ENCODE measurements around the gene APOBR.
"Not testable (repeated sequence)": the region's sequence is repeated elsewhere in the genome, so short reads cannot be mapped to it uniquely, and the experiment has no call there.

Gene APOBR, protein sequence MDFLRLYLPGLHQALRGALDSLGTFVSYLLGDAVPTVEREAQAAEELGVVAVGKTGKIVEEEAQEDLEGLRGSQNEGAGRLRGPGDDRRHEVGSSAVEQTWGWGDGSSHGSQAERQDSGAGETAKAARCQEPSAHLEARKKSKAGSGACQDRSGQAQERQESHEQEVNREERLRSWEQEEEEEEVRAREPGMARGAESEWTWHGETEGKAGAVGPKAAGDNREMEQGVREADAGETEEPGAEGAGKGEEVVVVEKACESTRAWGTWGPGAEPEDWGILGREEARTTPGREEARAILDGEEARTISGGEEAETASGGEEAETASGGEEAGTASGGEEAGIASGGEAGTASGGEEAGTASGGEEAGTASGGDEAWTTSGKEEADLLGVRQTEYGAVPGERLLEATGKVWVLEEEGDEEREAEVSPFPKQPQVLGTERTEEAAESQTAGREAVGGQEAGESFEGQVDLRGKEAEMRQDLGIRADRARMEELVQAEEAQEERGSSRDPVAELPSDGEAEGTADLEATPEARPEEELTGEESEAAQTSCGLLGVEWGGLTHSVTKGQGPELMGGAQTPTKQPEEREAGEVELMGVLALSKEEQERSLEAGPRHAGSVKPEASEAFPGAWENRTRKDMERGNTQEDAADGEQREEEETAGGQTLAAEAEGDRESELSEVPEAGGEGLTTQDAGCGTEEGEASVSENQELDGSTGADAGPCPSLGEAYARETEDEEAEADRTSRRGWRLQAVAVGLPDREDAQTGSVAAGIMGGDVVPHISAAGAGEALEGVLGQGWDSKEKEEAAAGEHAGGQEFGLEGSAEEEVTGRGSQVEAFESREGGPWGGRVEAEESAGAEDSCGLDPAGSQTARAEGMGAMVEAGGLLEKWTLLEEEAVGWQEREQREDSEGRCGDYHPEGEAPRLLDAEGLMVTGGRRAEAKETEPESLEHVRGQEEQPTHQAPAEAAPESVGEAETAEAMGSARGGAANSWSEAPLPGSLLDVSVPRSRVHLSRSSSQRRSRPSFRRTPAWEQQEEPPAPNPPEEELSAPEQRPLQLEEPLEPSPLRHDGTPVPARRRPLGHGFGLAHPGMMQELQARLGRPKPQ

DNA sequence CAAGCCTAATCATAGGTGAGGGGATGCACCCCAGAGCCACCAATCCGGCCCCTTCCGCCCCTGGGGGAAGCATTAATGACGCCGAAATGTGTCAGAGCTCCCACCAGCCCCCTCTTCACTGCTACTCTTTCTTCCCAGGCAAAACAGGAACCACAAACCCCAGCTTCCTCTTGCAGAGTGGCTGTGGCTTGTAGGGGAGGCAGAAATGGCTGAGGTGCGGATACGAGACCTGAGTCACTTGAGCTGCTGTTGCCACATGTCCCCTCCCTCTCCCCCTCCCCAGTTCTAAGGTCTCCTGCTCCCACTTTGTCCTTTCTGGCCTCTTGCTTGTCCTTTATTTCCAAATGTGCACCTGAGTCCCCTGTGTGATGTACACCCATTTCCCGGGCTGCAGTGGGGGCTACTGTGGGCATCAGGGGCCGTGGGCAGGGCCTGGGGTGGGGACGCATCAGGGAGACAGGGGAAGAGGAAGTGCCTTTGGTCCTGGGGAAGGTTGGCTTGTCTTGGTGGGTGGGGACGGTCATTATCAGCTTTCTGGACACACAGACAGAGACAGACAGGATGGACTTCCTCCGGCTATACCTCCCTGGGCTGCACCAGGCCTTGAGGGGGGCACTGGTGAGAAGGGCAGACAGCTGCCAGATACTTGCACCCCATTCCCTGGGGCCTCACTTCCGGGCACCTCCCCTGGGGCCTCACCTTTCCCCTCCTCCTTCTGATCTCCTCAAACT, at the start of gene APOBR:
APOBR (plus strand) TSS at position 523 of the 731 bp plus-strand sequence; CDS start at position 562, 39 bp downstream.
- DNase-seq = peak; percentile 87

DNA sequence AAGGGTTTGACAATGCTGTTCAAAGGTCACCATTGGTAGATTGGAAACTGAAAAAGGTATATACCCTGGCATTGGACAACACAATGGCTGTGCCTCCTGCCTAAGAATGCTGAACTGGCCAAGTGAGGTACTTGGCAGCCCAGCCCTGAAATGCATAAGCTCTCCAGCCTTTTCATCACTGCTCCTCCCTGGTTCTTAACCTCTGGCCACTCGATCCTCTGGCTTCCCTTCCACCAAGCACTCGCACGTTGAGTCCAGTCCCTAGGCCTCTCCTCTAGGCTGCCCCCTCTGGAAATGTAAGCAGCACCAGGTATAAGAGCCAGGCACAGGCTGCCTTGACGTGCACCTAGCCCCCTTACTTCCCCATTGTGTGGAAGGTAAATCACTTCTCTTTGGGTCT, 48.1 kb upstream of the APOBR start:
- DNase-seq = not testable (repeated sequence)

DNA sequence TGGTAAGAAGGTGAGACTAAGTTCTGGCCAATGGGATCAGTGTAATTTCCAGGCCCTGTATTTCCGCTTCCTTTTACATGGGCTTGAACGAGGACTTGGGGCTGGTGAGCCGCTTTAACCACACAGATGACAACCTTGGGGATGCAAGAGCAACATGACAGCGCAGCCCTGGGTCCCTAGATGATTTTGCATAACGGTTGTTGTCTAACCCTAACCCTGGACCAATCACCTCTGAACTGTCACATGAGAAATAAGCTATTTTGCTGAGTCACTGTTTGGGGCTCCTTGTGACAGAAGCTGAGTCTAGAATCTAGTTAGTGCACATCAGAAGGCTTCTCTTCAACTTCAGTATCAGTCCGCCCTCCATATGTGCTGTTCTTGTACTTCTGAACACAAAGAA, 47.4 kb upstream of the APOBR start:
- DNase-seq = not testable (repeated sequence)

DNA sequence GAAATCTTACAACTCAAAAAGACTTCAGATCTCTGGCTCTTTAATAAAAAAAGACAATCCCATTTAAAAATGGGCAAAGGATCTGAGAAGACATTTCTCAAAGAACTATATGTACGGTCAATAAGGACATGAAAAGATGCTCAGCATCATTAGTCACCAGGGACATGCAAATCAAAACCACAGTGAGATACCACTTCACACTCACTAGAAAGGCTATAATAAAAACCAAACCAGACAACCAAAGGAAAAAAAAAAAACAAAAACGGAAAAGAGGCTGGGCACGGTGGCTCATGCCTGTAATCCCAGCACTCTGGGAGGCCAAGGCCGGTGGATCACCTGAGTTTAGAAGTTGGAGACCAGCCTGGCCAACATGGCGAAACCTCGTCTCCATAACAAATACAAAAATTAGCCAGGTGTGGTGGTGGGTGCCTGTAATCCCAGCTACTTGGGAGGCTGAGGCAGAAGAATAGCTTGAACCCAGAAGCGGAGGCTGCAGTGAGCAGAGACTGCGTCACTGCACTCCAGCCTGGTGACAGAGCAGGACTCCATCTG, 20.7 kb upstream of the APOBR start:
- no peak for DNase-seq

DNA sequence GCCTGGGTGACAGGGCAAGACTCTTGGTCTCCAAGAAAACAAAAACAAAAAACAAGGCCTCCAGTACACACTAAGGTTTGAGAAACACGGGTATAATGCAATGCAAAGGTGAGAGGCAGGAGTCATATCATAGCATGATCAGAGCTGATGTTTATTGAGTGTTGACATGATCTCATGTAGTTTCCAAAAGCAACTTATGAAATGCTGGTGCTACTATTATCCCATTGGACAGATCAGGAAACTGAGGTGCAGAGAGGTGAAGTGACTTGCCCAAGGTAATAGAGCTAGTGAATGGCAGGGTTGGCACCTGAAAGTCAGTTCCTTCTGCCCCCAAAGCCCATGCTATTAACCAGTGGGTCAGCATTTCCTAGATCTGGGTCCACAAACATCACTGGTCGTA, 19.2 kb upstream of the APOBR start:
- DNase-seq = no peak

DNA sequence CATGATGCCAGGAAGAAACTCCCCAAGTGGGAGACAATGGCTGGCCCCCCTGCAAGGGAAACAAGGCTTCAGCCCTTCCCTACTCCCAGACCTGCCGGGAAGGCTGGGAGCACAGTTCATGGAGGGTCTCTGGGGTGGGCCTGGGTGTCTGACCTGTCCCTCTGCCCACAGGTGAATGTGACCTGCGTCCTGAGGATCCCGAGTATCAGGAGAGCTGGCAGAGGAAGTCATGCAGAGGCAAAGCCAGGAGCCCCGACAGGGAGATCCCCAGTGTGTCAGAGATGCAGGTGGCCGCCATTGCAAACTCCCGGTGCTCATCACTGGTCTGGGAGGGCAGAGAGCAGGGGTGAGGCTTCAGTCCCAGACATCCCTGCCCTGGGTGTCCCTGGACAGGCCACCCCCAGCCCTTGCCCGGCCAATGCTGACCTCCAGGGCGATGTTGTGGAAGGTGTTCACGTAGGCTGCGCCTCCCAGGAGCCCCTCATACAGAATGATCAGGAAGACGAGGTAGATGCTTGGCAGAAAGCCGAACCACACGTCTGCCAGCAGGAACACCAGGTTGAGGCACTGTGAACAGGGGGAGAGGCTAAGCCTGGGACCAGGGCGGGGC, 17.0 kb upstream of the APOBR start:
- DNase-seq = no peak

DNA sequence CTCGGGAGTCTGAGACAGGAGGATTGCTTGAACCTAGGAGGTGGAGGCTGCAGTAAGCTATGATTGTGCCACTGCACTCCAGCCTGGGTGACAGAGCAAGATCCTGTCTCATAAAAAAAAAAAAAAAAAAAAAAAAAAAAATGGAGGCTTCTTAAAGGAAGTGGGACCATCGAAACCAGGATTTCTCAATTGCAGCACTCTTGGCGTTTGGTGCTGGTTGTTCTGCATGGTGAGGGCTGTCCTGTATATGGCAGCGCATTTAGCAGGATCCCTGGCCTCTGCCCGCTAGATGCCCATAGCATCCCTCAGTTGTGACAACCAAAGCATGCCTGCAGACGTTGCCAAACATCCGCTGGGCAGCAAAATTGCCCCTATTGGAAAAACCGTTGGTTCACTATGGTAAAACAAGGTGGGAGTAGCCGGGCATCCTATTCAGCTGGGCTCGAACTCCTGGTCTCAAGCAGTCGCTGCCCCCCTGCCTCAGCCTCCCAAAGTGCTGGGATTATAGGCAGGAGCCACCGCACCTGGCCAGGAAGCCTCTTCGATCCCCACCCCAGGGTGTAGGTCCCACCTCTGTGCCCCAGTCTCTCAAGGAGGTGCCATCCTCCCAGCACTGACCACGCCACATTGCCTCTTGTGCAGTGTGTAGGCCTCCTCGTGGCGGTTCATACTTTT, 15.8 kb upstream of the APOBR start:
- no peak for DNase-seq

DNA sequence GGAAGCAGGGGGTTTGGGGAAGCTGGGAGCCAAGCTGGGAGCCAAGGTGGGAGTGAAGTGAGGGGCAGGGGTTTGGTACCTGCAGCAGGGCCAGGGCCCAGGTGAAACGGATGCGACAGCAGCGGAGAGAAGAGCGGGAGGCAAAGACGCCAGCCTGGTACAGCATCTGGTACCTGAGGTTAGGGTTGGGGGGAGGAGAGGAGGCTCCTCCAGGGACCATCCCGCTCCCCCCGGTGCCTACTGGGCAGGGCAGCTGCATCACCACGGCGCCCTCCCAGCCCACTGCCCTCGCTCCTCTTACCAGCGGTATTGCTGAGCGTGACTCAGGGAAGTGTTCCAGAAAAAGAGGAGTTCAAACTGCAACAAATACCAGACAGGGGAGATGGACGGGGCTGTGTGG, 12.4 kb upstream of the APOBR start:
- DNase-seq = no peak

DNA sequence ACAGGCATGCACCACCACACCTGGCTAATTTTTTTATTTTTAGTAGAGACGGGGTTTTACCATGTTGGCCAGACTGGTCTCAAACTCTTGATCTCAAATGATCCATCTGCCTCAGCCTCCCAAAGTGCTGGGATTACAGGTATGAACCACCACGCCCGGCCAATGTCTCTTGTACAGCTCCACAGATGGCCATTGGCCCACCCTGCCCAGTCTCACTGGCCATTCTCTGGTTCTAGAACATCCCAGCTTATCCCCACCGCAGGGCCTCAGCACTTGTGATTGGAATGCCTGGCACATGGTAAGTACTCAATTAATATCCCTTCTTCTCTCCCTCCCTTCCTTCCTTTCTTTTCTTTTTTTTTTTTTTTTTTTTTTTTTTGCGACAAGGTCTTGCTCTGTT, 11.1 kb upstream of the APOBR start:
- DNase-seq = not testable (repeated sequence)

DNA sequence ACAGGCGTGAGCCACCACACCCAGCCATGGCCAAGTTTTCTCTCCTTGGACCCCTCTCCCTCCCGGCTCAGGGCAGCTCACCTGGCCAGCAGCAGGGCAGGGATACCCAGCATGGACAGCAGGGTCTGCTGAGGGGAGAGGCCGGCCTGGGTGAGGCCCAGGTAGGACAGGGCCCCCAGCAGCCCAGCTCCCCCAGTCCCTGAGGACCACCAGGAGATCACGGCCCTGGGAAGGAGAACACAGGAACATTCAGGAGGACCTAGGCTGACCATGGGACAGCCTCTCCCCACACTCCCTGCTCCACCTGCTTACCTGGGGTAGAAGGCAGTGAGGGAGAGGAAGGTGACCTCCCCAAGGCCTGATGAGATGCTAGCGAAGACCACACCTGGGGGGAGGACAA, 8.2 kb upstream of the APOBR start:
- DNase-seq = no peak

DNA sequence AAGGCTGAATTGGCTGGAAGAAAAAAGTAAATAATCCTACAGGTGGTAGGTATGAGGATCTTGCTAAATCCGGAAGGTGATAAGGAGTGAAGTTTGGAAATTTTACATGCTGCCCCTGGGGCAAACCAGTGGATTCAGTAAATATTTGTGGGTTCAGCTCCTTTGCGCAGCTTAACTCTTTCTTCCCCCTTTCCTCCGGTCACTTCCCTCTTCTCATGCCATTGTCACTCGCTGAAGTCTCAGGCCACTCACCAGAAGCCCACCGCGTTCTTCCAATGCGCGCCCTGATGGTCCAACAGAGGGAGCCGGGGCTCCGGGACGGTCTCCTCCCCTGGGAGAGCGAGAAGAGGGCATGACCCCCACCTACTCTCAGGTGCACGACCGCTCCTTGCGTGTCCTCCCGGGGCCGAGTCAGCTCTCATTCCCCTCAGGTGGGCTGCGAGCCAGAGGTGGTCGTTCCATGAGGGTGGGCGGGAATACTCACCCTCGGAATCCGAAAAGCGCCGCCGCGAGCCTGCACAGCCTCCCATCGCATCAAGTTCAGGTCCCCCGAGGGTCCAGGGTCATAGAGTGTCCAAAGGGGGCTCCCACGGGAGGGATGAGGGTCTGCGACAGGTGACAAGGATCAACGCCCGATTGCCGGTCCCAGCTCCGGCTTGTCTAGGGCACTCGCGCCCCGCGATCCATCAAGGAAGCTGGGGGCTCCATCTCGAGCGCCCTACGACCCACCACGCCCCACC, 3.0 kb upstream of the APOBR start:
- no peak for DNase-seq

DNA sequence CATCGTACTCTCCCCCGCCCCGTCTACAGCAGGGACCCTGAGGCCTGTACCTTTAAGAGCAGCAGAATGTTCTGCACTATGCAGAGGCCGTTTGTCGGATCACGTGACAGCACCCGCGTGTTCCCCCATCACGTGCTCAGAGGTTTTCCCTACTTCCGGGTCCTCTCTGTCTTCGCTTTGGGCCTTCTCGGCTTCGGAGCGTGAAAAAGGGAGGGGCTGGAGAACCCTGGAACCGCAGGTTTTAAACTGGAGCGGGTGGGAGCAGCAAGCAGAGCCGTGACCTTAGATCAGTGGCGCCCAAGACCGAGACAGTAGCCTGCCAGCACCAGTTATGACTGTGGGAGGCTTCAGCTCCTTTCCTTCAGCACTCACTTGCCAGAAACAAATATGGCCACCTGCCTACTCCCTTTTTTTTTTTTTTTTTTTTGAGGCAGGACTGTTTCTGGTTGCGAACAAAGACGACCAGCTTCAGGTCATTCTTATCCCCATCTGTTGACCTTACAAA, 2.4 kb upstream of the APOBR start, which contains the start of gene CLN3:
CLN3 (minus strand) TSS at position 105 of the 505 bp plus-strand sequence. CDS start 315 bp downstream, outside the sequence.
- peak; percentile 88 for DNase-seq

DNA sequence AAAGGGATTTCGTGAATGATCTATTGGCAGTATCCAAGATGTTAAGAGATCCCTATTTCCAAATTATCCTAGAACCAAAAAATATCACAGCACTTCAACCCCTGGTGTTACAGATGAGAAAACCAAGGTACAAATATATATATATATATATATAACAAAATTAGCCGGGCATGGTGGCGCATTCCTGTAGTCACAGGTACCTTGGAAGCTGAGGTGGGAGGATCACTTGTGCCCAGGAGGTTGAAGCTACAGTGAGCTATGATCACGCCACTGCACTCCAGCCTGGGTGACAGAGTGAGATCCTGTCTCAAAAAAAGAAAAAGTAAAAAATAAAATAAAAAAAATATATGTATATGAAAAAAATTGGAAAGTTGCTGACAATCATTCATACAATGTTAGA, 1.9 kb upstream of the APOBR start:
- DNase-seq = no peak

DNA sequence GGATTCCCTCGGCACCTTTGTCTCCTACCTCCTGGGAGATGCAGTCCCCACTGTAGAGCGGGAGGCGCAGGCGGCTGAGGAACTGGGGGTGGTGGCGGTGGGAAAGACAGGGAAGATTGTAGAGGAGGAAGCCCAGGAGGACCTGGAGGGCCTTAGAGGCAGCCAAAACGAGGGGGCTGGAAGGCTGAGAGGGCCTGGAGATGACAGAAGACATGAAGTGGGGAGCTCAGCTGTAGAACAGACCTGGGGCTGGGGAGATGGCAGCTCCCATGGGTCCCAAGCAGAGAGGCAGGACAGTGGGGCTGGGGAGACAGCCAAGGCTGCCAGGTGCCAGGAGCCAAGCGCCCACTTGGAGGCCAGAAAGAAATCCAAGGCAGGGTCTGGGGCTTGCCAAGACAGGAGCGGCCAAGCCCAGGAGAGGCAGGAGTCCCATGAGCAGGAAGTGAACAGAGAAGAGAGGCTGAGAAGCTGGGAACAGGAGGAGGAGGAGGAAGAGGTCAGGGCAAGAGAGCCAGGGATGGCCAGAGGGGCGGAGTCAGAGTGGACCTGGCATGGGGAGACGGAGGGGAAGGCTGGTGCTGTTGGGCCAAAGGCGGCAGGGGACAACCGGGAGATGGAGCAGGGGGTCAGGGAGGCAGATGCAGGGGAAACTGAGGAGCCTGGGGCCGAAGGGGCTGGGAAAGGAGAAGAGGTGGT, 803 bp downstream of the APOBR start:
- no peak for DNase-seq

DNA sequence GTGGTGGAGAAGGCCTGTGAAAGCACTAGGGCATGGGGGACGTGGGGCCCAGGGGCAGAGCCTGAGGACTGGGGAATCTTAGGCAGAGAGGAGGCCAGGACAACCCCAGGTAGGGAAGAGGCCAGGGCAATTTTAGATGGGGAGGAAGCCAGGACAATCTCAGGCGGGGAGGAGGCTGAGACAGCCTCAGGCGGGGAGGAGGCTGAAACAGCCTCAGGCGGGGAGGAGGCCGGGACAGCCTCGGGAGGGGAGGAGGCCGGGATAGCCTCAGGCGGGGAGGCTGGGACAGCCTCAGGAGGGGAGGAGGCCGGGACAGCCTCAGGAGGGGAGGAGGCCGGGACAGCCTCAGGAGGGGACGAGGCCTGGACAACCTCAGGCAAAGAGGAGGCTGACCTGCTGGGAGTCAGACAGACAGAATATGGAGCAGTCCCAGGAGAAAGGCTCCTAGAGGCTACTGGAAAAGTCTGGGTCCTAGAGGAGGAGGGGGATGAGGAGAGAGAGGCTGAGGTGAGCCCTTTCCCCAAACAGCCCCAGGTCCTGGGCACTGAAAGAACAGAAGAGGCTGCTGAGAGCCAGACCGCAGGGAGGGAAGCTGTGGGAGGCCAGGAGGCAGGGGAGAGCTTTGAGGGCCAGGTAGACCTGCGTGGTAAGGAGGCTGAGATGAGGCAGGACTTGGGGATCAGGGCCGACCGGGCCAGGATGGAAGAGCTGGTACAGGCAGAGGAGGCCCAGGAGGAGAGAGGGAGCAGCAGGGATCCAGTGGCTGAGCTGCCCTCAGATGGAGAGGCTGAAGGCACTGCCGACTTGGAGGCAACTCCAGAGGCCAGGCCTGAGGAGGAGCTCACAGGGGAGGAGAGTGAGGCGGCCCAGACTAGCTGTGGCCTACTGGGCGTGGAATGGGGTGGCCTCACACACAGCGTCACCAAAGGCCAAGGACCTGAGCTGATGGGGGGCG, 1.6 kb downstream of the APOBR start:
- no peak for DNase-seq

DNA sequence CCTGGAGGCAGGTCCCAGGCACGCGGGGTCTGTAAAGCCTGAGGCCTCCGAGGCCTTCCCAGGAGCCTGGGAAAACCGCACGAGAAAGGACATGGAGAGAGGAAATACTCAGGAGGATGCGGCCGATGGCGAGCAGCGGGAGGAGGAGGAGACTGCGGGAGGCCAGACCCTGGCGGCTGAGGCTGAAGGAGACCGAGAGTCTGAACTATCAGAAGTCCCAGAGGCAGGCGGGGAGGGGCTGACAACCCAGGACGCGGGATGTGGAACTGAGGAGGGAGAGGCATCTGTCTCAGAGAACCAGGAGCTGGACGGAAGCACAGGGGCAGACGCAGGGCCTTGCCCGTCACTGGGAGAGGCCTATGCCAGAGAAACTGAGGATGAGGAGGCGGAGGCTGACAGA, 2.4 kb downstream of the APOBR start:
- no peak for DNase-seq

DNA sequence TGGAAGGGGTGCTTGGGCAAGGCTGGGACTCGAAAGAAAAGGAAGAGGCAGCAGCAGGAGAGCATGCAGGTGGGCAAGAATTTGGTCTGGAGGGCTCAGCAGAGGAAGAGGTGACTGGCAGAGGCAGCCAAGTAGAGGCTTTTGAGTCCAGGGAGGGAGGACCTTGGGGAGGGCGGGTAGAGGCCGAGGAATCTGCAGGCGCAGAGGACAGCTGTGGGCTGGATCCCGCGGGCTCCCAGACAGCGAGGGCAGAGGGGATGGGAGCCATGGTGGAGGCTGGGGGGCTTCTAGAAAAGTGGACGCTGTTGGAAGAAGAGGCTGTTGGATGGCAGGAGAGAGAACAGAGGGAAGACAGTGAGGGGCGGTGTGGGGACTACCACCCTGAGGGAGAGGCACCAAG, 2.9 kb downstream of the APOBR start:
- DNase-seq = no peak

DNA sequence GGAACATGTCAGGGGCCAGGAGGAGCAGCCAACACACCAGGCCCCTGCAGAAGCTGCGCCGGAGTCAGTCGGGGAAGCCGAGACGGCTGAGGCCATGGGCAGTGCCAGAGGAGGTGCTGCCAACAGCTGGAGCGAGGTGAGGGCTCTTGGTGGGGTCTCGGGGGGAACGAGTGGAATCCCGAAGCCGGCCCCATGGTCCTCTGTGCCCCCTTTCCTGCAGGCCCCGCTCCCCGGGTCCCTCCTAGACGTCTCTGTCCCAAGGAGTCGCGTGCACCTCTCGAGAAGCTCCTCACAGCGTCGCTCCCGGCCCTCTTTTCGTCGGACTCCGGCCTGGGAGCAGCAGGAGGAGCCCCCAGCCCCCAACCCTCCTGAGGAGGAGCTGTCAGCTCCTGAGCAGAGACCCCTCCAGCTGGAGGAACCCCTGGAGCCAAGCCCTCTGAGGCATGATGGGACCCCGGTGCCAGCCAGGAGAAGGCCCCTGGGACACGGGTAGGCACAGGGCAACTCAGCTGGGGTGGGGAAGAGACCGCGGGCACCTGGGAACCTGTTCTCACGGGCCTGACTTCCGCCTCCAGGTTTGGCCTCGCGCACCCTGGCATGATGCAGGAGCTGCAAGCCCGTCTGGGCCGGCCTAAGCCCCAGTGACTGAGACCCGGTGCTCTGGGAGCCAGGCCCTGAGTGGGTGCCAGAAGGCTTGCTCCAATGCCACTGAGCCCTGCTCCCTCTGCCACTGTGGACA, 3.6 kb downstream of the APOBR start:
- no peak for DNase-seq

All from NK-92 treated with Interleukin-12 subunit alpha and Interleukin-12 subunit beta, amount 100 ng/mL, for 24 hours (cell line).